Activated naive CD8-positive, alpha-beta T cell treated with anti-CD3 and anti-CD28 coated beads, Interleukin-2, amount 10 ng/mL, durations not matched to agents 7 days and 5 days (primary cell): ENCODE measurements around the gene LEPROT. TPM values are rescaled to one million over a fixed set of nuclear protein-coding genes. Genes with fewer than 3 reads are reported as not detected.
A peak's percentile ranks its signal among the peaks of the same experiment; 100 is the strongest.
"Not testable (repeated sequence)": the region's sequence is repeated elsewhere in the genome, so short reads cannot be mapped to it uniquely, and the experiment has no call there.

Experiments used
- ATAC-seq: fragments of 150-1000 bp; cut with Tn5 transposase; one replicate; pipeline ENCODE4 v1.10.0; 2021; ENCODE audit warnings: low read depth, moderate library complexity
- POLR2A ChIA-PET: fragments of 350-600 bp; sonication (Branson Sonifier 250); formaldehyde crosslinking; loops from one replicate; lab custom pipeline; 2021; ENCODE audit warnings: antibody characterized with exemption; lab: Charles Lee
- DNase-seq: peaks from one replicate; pipeline ENCODE4 v3.0.0; 2021
- H3K27ac Mint-ChIP-seq: one replicate; pipeline ENCODE4 v1.8.0; 2022; ENCODE audit warnings: mild to moderate bottlenecking, mixed read lengths
- H3K27me3 Mint-ChIP-seq: one replicate; pipeline ENCODE4 v1.8.0; 2022; ENCODE audit warnings: mild to moderate bottlenecking, moderate library complexity, mixed read lengths
- H3K36me3 Mint-ChIP-seq: one replicate; pipeline ENCODE4 v1.8.0; 2021; ENCODE audit warnings: mild to moderate bottlenecking, mixed read lengths
- H3K4me1 Mint-ChIP-seq: one replicate; pipeline ENCODE4 v1.8.0; 2021; ENCODE audit warnings: mixed read lengths
- H3K4me3 Mint-ChIP-seq: one replicate; pipeline ENCODE4 v1.8.0; 2022; ENCODE audit warnings: mild to moderate bottlenecking, moderate library complexity, mixed read lengths
- H3K9me3 Mint-ChIP-seq: one replicate; pipeline ENCODE4 v1.8.0; 2021; ENCODE audit warnings: mixed read lengths
- total RNA-seq, 2 experiments: library from RNA; stranded (reverse); gene quantifications; one replicate each; pipeline ENCODE4 v1.2.3, GENCODE V29; 2021

LEPROT gene
- total RNA-seq, 2 experiments from 2014 or later, result 25.9 to 27.5 TPM

GRCh38 chr1:65457868-65458267 is 37.4 kb downstream of the LEPROT start:
- Mint-ChIP-seq H3K4me3 (no peak overlapping the region), H3K36me3 (peaks cover 1% of the 10 kb centered on the region), H3K9me3 (peaks cover 5% of the 10 kb centered on the region), H3K27me3 (no peaks in the 10 kb centered on the region), H3K27ac (no peak overlapping the region), H3K4me1 (peaks cover 19% of the 10 kb centered on the region)
- ATAC-seq, result peak; percentile 65
- POLR2A ChIA-PET, result no interaction called here
- no peak for DNase-seq

DNA sequence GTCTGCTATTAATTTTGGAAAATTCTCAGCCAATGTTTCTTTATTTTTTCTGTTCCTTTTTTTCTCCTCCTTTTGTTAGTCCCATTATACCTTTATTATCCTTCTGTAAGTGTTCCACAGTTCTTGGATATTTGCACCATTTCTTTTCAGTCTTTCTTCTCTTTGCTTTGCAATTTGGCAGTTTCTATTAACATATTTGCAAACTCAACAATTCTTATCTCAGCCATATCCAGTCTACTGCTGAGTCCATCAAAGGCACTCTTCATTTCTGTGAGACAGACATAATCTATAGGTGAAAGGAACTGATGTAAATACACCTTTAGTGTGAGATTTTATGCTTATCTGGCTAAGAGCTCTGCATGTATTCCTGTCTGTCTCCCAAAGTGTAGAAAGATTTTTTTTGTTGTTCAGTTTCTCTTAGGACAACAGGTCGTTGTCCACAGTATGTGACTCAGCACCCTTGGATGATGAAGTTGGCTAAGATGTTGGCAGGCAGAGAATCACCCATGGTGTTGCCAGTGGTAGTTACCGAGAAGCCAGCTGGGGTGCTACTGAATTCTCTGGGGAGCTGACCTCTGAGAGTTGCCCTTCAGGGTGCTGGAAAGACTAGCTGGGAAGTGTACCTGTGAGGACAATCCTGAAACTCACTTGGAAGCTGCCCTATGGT is 38.4 kb downstream of the LEPROT start:
- H3K27me3 Mint-ChIP-seq, result no peaks in the 10 kb centered on the region
- no peak overlapping the region for H3K27ac Mint-ChIP-seq
- POLR2A ChIA-PET, result interaction anchor here (0.7 kb wide), 1 partner anchor 311 kb away, joined by 3 read pairs; the partner anchor contains the start of gene AK4
- ATAC-seq (no peak), DNase-seq (peak; percentile 28)
- peaks cover 1% of the 10 kb centered on the region for H3K36me3 Mint-ChIP-seq
- H3K4me1 Mint-ChIP-seq, result peaks cover 19% of the 10 kb centered on the region
- H3K9me3 Mint-ChIP-seq, result peaks cover 5% of the 10 kb centered on the region
- H3K4me3 Mint-ChIP-seq, result no peak overlapping the region

DNA sequence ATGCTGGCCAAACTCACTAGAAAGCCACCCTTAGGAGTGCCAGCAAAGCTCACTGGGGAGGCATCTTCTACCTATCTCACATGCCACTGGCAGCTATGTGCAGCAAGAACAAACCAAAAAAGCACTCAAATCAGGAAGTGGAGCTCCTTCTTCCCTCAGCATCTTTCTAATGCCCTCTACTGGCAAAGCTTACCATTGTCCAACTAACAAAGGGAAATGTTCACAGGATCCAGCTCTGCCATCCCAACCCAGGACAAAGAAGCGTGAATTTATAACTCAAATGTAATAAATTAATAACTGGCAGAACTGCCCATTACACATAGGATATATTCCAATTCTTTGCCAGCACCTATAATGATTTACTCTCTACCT is 38.9 kb downstream of the LEPROT start:
- Mint-ChIP-seq H3K4me3 (no peak overlapping the region), H3K27me3 (no peaks in the 10 kb centered on the region), H3K36me3 (peaks cover 1% of the 10 kb centered on the region), H3K27ac (no peak overlapping the region), H3K4me1 (peaks cover 19% of the 10 kb centered on the region), H3K9me3 (peaks cover 5% of the 10 kb centered on the region)
- POLR2A ChIA-PET, result interaction anchor here (0.7 kb wide), 1 partner anchor 311 kb away, joined by 3 read pairs; the partner anchor contains the start of gene AK4
- DNase-seq (no peak), ATAC-seq (no peak)

- H3K4me3 Mint-ChIP-seq, H3K27ac Mint-ChIP-seq, POLR2A ChIA-PET, H3K4me1 Mint-ChIP-seq, ATAC-seq, H3K27me3 Mint-ChIP-seq, DNase-seq, H3K36me3 Mint-ChIP-seq, H3K9me3 Mint-ChIP-seq: not testable (repeated sequence)
Measured at GRCh38 chr1:65465837-65466236, 45.4 kb downstream of the LEPROT start.

DNA sequence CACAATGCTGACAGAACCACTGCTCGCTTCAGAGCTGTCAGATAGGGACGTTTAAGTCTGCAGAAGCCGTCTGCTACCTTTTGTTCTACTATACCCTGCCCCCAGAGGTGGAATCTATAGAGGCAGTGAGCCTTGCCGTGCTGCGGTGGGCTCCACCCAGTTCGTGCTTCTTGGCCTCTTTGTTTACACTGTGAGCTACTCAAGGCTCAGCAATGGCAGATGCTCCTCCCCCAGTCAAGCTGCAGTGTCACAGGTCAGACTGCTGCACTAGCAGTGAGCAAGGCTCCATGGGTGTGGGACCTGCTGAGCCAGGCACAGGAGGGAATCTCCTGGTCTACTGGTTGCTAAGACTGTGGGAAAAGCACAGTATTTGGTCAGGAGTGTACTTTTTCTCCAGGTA is 47.1 kb downstream of the LEPROT start:
- no peaks in the 10 kb centered on the region for H3K36me3 Mint-ChIP-seq
- POLR2A ChIA-PET, result no interaction called here
- peaks cover 7% of the 10 kb centered on the region for H3K9me3 Mint-ChIP-seq
- H3K27me3 Mint-ChIP-seq, result no peaks in the 10 kb centered on the region
- ATAC-seq (no peak), DNase-seq (no peak)
- no peak overlapping the region for H3K27ac Mint-ChIP-seq
- no peak overlapping the region for H3K4me3 Mint-ChIP-seq
- H3K4me1 Mint-ChIP-seq, result no peaks in the 10 kb centered on the region

DNA sequence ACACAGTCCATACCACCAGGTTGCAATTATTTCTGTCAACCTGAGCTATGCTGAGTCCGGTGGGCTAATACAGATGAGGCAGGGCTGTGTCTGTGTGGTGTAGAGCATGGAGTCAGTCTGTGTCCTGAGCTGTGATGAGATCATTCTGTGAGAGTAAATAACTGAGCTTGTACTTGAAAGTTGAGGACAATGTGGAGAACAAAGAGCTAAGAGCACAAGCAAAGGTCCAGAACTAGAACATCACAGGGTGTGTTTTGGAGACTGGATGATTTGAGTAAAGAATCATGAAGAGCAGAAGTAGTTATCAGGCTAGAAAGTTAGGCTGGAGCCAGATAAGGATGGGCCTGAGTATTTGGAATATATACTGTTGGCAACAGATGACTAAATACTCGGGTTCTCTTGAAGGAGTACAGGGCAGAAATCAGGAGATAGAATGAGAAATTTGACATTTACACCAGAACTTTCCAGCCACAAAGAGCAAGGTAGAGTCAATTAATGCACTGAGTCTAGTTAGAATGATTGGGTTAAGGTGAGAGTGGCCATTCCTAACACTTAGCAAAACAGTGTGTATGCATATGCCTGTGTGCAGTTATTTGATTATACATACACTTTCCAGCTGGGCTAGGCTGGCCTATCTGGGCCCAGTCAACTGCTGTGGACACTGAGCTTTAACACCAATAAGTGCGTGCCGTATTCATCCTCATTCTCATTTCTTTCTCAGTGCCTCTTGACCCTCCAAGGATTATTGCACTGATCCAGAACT is 48.8 kb downstream of the LEPROT start:
- POLR2A ChIA-PET, result no interaction called here
- Mint-ChIP-seq H3K27ac (no peak overlapping the region), H3K9me3 (peaks cover 7% of the 10 kb centered on the region), H3K27me3 (no peaks in the 10 kb centered on the region), H3K4me3 (no peak overlapping the region), H3K36me3 (no peaks in the 10 kb centered on the region), H3K4me1 (no peaks in the 10 kb centered on the region)
- no peak for ATAC-seq
- DNase-seq, result no peak

GRCh38 chr1:65469889-65470340 is 49.4 kb downstream of the LEPROT start:
- Mint-ChIP-seq H3K36me3 (no peaks in the 10 kb centered on the region), H3K4me1 (no peaks in the 10 kb centered on the region), H3K27me3 (no peaks in the 10 kb centered on the region), H3K4me3 (no peak overlapping the region), H3K9me3 (peaks cover 7% of the 10 kb centered on the region), H3K27ac (no peak overlapping the region)
- ATAC-seq (no peak), DNase-seq (no peak)
- POLR2A ChIA-PET, result no interaction called here

- H3K4me3 Mint-ChIP-seq, result no peak overlapping the region
- H3K4me1 Mint-ChIP-seq, result no peaks in the 10 kb centered on the region
- no peak overlapping the region for H3K27ac Mint-ChIP-seq
- H3K36me3 Mint-ChIP-seq, result no peaks in the 10 kb centered on the region
- ATAC-seq, result no peak
- POLR2A ChIA-PET, result no interaction called here
- no peaks in the 10 kb centered on the region for H3K27me3 Mint-ChIP-seq
- no peak for DNase-seq
- H3K9me3 Mint-ChIP-seq, result peaks cover 2% of the 10 kb centered on the region
Measured at GRCh38 chr1:65470766-65471165, 50.3 kb downstream of the LEPROT start.

GRCh38 chr1:65471213-65471833 is 50.9 kb downstream of the LEPROT start:
- no peaks in the 10 kb centered on the region for H3K4me1 Mint-ChIP-seq
- no peak for ATAC-seq
- H3K27me3 Mint-ChIP-seq, result no peaks in the 10 kb centered on the region
- H3K36me3 Mint-ChIP-seq, result no peaks in the 10 kb centered on the region
- no peak overlapping the region for H3K4me3 Mint-ChIP-seq
- no peak overlapping the region for H3K27ac Mint-ChIP-seq
- POLR2A ChIA-PET, result no interaction called here
- no peak for DNase-seq
- peaks cover 1% of the 10 kb centered on the region for H3K9me3 Mint-ChIP-seq

- H3K9me3 Mint-ChIP-seq, result no peaks in the 10 kb centered on the region
- no peaks in the 10 kb centered on the region for H3K27me3 Mint-ChIP-seq
- no peak overlapping the region for H3K27ac Mint-ChIP-seq
- DNase-seq (no peak), ATAC-seq (no peak)
- no peaks in the 10 kb centered on the region for H3K4me1 Mint-ChIP-seq
- H3K4me3 Mint-ChIP-seq, result no peak overlapping the region
- H3K36me3 Mint-ChIP-seq, result no peaks in the 10 kb centered on the region
- POLR2A ChIA-PET, result no interaction called here
Measured at GRCh38 chr1:65471861-65472332, 51.4 kb downstream of the LEPROT start.

DNA sequence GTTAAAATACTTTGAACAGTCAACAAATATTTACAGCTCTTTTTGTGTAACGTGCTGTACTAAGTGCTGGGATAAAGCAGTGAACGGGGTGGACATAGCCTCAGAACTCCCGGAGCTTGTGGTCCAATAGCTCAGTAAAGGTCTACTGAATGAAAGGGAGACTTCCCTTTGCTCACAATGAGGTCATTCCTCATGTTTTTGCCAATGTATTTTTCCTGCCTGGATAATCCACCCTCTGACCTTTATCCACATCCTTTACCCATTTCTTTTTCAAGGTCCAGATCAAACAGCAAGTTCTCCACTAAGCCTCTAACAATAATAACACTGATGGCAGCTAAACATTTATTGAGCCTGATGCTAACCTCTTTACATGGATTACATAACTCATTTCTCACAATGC is 55.9 kb downstream of the LEPROT start:
- H3K27me3 Mint-ChIP-seq, result no peaks in the 10 kb centered on the region
- H3K27ac Mint-ChIP-seq, result no peak overlapping the region
- peaks cover 1% of the 10 kb centered on the region for H3K4me1 Mint-ChIP-seq
- POLR2A ChIA-PET, result no interaction called here
- H3K4me3 Mint-ChIP-seq, result no peak overlapping the region
- H3K9me3 Mint-ChIP-seq, result no peaks in the 10 kb centered on the region
- ATAC-seq (no peak), DNase-seq (no peak)
- H3K36me3 Mint-ChIP-seq, result no peaks in the 10 kb centered on the region

DNA sequence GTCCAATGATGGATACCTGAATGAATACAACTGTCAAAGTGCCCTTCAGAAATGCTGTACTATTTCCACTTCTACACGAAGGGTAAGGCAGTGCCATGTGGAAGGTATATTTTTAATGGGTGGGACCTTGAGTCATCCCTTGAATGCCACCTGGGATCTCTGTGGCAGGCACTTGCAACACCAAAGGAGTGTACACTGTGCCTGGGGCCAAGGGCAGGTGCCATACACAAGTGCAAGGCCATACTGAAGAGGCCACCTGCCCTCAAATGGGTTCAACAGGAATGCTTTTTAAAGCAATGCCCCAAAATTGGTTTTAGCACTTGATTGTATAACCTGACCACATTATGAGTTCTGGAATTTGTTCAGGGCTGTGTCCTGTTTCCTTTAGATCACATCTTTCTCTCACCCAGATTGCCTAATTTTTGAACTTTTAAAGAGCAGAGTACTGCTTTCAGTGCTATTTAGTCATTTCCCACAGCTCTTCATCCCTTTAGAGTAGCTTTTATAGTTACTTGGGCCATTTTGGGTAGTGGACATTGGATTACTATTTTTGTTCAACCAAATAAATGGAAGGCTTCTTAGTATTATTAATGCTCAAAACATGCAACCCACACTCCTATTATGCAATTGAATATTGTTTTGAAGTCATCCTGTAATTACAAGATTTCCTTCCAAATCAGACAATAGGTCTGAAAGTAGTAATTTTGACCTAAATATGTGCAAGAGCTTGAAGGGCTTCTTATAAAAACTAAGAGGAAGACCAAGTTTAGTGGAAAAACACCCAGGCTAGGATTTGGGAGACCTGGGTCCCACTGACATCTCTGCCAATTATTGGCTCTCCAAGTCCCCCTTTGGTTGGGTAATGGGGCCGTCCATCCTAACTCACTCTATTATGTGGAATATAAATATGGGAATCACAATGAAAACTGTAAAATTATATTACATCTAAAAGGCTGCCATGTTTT is 57.2 kb downstream of the LEPROT start:
- Mint-ChIP-seq H3K4me3 (no peak overlapping the region), H3K36me3 (no peaks in the 10 kb centered on the region), H3K27ac (no peak overlapping the region), H3K27me3 (no peaks in the 10 kb centered on the region), H3K9me3 (no peaks in the 10 kb centered on the region), H3K4me1 (peaks cover 1% of the 10 kb centered on the region)
- DNase-seq (no peak), ATAC-seq (no peak)
- POLR2A ChIA-PET, result no interaction called here
